ENCODE results near the gene DGKA. TPM values are rescaled to one million over a fixed set of nuclear protein-coding genes. Genes with fewer than 3 reads are reported as not detected.

The DGKA gene
- total RNA-seq, 1 experiment from 2014 or later, result 7.6 TPM

- H3K9me3 ChIP-seq (ENCODE audit: control insufficient read depth, insufficient read depth, low read depth, low read length), result no peaks in the 10 kb centered on the region
- in situ Hi-C loops (cut with HindIII; ENCODE audit: low pct_unique_long_range_greater_than_20kb, low sequenced_read_pairs), result no loop called here
- no peak overlapping the region; the same call in 1 of the 2 replicates for H3K27ac ChIP-seq (ENCODE audit: low read length)
- no peak overlapping the region for H3K4me3 ChIP-seq (ENCODE audit: low read depth in 2 of 2, low read length in 2 of 2)
- ChIA-PET CTCF (no interaction called here), POLR2A (no interaction called here)
- DNase-seq (ENCODE audit: low read depth, low spot score) (no peak), ATAC-seq (no peak)
- intact Hi-C loops (cut with micrococcal nuclease; ENCODE audit: unreplicated experiment), result no loop called here
- H3K36me3 ChIP-seq (ENCODE audit: control insufficient read depth, insufficient read depth, low read length), result peaks cover 2% of the 10 kb centered on the region; the same call in 1 of the 2 replicates
- TF ChIP-seq TCF7L2 (IDR thresholded peaks at IDR 0.05; ENCODE audit: low read depth, low read length) (no peak), CTCF (IDR thresholded peaks at IDR 0.05) (no peak), POLR2AphosphoS5 (IDR thresholded peaks at IDR 0.05; ENCODE audit: low read depth, low read length) (no peak), REST (IDR thresholded peaks at IDR 0.05; ENCODE audit: insufficient read depth in 1 of 2, low read depth in 2 of 2, low read length in 1 of 2) (no peak), SIN3A (IDR thresholded peaks at IDR 0.05; ENCODE audit: borderline replicate concordance, insufficient read depth, low read depth, low read length) (no peak)
- BruUV-seq (replicated peaks), result no TSS peak
- no peaks in the 10 kb centered on the region for H3K27me3 ChIP-seq (ENCODE audit: control insufficient read depth, insufficient read depth, low read length)
- peaks cover 9% of the 10 kb centered on the region for H3K4me1 ChIP-seq (ENCODE audit: control insufficient read depth, insufficient read depth, low read length)
These were observed 22.0 kb upstream of the DGKA start for GRCh38 chr12:55908726-55909512.

- DNase-seq (ENCODE audit: low read depth, low spot score) (no peak), ATAC-seq (no peak)
- no peak overlapping the region for H3K4me3 ChIP-seq (ENCODE audit: low read depth in 2 of 2, low read length in 2 of 2)
- H3K4me1 ChIP-seq (ENCODE audit: control insufficient read depth, insufficient read depth, low read length), result peaks cover 9% of the 10 kb centered on the region
- peaks cover 2% of the 10 kb centered on the region; the same call in 1 of the 2 replicates for H3K36me3 ChIP-seq (ENCODE audit: control insufficient read depth, insufficient read depth, low read length)
- no peak for TF ChIP-seq SIN3A (IDR thresholded peaks at IDR 0.05; ENCODE audit: borderline replicate concordance, insufficient read depth, low read depth, low read length)
- no peak for TF ChIP-seq REST (IDR thresholded peaks at IDR 0.05; ENCODE audit: insufficient read depth in 1 of 2, low read depth in 2 of 2, low read length in 1 of 2)
- no peak for TF ChIP-seq CTCF (IDR thresholded peaks at IDR 0.05)
- no peak for TF ChIP-seq POLR2AphosphoS5 (IDR thresholded peaks at IDR 0.05; ENCODE audit: low read depth, low read length)
- TF ChIP-seq TCF7L2 (IDR thresholded peaks at IDR 0.05; ENCODE audit: low read depth, low read length), result no peak
- ChIA-PET POLR2A (no interaction called here), CTCF (no interaction called here)
- no peaks in the 10 kb centered on the region for H3K9me3 ChIP-seq (ENCODE audit: control insufficient read depth, insufficient read depth, low read depth, low read length)
- in situ Hi-C loops (cut with HindIII; ENCODE audit: low pct_unique_long_range_greater_than_20kb, low sequenced_read_pairs) (no loop called here), intact Hi-C loops (cut with micrococcal nuclease; ENCODE audit: unreplicated experiment) (no loop called here)
- H3K27me3 ChIP-seq (ENCODE audit: control insufficient read depth, insufficient read depth, low read length), result no peaks in the 10 kb centered on the region
- BruUV-seq (replicated peaks), result no TSS peak
- no peak overlapping the region; the same call in 1 of the 2 replicates for H3K27ac ChIP-seq (ENCODE audit: low read length)
These were observed 21.5 kb upstream of the DGKA start for GRCh38 chr12:55909513-55909884.
